Measurements from ENCODE around the gene MAP3K5.

MAP3K5 gene

DNA sequence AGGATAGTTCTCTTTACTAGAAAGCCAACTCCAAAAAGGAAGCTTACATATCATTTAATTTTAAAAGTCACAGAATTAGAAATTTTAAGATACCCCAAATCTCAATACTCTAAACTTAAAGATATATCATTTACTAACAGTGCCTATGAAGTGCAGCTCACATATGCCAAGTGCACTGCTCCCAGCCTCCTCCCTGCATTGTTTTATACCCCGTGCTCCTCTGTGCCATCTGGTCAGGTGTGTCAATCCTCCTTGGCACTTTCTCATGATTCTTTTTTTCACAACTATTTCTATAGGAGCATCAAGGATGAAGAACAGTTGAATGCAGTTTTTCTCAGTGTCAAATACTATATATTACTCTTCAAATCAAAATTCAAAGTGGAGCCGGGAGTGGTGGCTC, 250.9 kb downstream of the MAP3K5 start:
- no peak for TF ChIP-seq CTCF (conservative IDR thresholded peaks at IDR 0.05; ENCODE audit: low read length)
- no peak for DNase-seq (ENCODE audit: low read depth)
- H3K4me3 ChIP-seq (ENCODE audit: low read length) = no peak overlapping the region

- no peak for TF ChIP-seq CTCF (conservative IDR thresholded peaks at IDR 0.05; ENCODE audit: low read length)
- no peak overlapping the region for H3K4me3 ChIP-seq (ENCODE audit: low read length)
- no peak for DNase-seq (ENCODE audit: low read depth)
Observed at GRCh38 chr6:136539967-136540652, 252.2 kb downstream of the MAP3K5 start.

GRCh38 chr6:136538836-136539235, 253.4 kb downstream of the MAP3K5 start:
- no peak overlapping the region for H3K4me3 ChIP-seq (ENCODE audit: low read length)
- DNase-seq (ENCODE audit: low read depth) = no peak
- no peak for TF ChIP-seq CTCF (conservative IDR thresholded peaks at IDR 0.05; ENCODE audit: low read length)

- no peak for DNase-seq (ENCODE audit: low read depth)
- TF ChIP-seq CTCF (conservative IDR thresholded peaks at IDR 0.05; ENCODE audit: low read length) = no peak
Observed at GRCh38 chr6:136535880-136536650, 256.2 kb downstream of the MAP3K5 start.

GRCh38 chr6:136535017-136535765, 257.1 kb downstream of the MAP3K5 start:
- TF ChIP-seq CTCF (conservative IDR thresholded peaks at IDR 0.05; ENCODE audit: low read length) = no peak
- DNase-seq (ENCODE audit: low read depth) = no peak
- H3K4me3 ChIP-seq (ENCODE audit: low read length) = no peak overlapping the region

More at GRCh38 chr6:136535880-136536650, 256.2 kb downstream of the MAP3K5 start:
- no peak overlapping the region for H3K4me3 ChIP-seq (ENCODE audit: low read length)

- H3K4me3 ChIP-seq (ENCODE audit: low read length) = no peak overlapping the region
- no peak for TF ChIP-seq CTCF (conservative IDR thresholded peaks at IDR 0.05; ENCODE audit: low read length)
- DNase-seq (ENCODE audit: low read depth) = no peak
Observed at GRCh38 chr6:136534268-136534667, 258.0 kb downstream of the MAP3K5 start.
